ENCODE results near the gene CCDC88A.

DNA sequence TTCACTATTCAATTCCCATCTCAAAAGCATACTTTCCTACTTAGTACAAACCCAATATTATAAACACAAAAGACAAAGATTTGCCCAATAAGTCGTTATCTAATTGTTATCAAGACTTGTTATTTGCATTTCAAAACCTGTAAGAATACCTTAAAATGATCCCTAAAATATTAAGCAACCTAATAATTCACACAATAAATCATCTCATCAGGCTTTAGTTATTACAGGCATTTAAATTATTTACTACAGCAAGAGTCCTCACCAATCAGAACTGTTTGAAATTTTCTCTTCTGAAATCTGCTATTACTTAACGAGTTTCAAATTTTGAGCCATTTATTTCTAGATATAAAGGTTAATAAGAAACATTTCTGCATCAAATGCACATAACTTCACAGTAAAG, 1.6 kb downstream of the CCDC88A start:
- TF ChIP-seq TAF1 (IDR thresholded peaks at IDR 0.05; ENCODE audit: borderline replicate concordance, insufficient read depth, low read length) (no peak), POLR2AphosphoS5 (IDR thresholded peaks at IDR 0.05; ENCODE audit: low read depth, low read length) (no peak)
